ENCODE measurements around the gene CNTNAP4.

Gene CNTNAP4

GRCh38 chr16:76276745-76277438 is at the start of gene CNTNAP4:
CNTNAP4 (plus strand) TSS chr16:76277401; CDS start chr16:76277663, 262 bp downstream.
- DNase-seq (ENCODE audit: extremely low spot score, insufficient read length, low read depth) (no peak), FAIRE-seq (no peak)

GRCh38 chr16:76228546-76229146 is 48.6 kb upstream of the CNTNAP4 start:
- DNase-seq (ENCODE audit: extremely low spot score, insufficient read length, low read depth) (no peak), FAIRE-seq (no peak)

- DNase-seq (ENCODE audit: extremely low spot score, insufficient read length, low read depth), result no peak
- no peak for FAIRE-seq
These were observed 44.5 kb upstream of the CNTNAP4 start for GRCh38 chr16:76232704-76233103.

- no peak for FAIRE-seq
- no peak for DNase-seq (ENCODE audit: extremely low spot score, insufficient read length, low read depth)
These were observed 42.2 kb upstream of the CNTNAP4 start for GRCh38 chr16:76235025-76235424.

- no peak for DNase-seq (ENCODE audit: extremely low spot score, insufficient read length, low read depth)
- no peak for FAIRE-seq
These were observed 41.8 kb upstream of the CNTNAP4 start for GRCh38 chr16:76235426-76235825.

GRCh38 chr16:76237471-76237870 is 39.7 kb upstream of the CNTNAP4 start:
- FAIRE-seq, result no peak
- no peak for DNase-seq (ENCODE audit: extremely low spot score, insufficient read length, low read depth)

- DNase-seq (ENCODE audit: extremely low spot score, insufficient read length, low read depth) (no peak), FAIRE-seq (no peak)
These were observed 35.4 kb upstream of the CNTNAP4 start for GRCh38 chr16:76241755-76242154.

- no peak for FAIRE-seq
- no peak for DNase-seq (ENCODE audit: extremely low spot score, insufficient read length, low read depth)
These were observed 33.6 kb upstream of the CNTNAP4 start for GRCh38 chr16:76243620-76244019.

- no peak for DNase-seq (ENCODE audit: extremely low spot score, insufficient read length, low read depth)
- FAIRE-seq, result no peak
These were observed 30.6 kb upstream of the CNTNAP4 start for GRCh38 chr16:76246587-76246986.

GRCh38 chr16:76265434-76266045 is 11.7 kb upstream of the CNTNAP4 start:
- FAIRE-seq, result no peak
- DNase-seq (ENCODE audit: extremely low spot score, insufficient read length, low read depth), result no peak

GRCh38 chr16:76268824-76269223 is 8.4 kb upstream of the CNTNAP4 start:
- no peak for DNase-seq (ENCODE audit: extremely low spot score, insufficient read length, low read depth)
- no peak for FAIRE-seq

GRCh38 chr16:76277460-76278030 is 344 bp downstream of the CNTNAP4 start:
- DNase-seq (ENCODE audit: extremely low spot score, insufficient read length, low read depth) (no peak), FAIRE-seq (no peak)

- no peak for DNase-seq (ENCODE audit: extremely low spot score, insufficient read length, low read depth)
- no peak for FAIRE-seq
These were observed 885 bp downstream of the CNTNAP4 start for GRCh38 chr16:76278086-76278485.

- FAIRE-seq (no peak), DNase-seq (ENCODE audit: extremely low spot score, insufficient read length, low read depth) (no peak)
These were observed 1.8 kb downstream of the CNTNAP4 start for GRCh38 chr16:76278980-76279379.

GRCh38 chr16:76280421-76281215 is 3.4 kb downstream of the CNTNAP4 start:
- FAIRE-seq (no peak), DNase-seq (ENCODE audit: extremely low spot score, insufficient read length, low read depth) (no peak)

- DNase-seq (ENCODE audit: extremely low spot score, insufficient read length, low read depth) (no peak), FAIRE-seq (no peak)
These were observed 10.3 kb downstream of the CNTNAP4 start for GRCh38 chr16:76287466-76287865.

- DNase-seq (ENCODE audit: extremely low spot score, insufficient read length, low read depth) (no peak), FAIRE-seq (no peak)
These were observed 15.0 kb downstream of the CNTNAP4 start for GRCh38 chr16:76292218-76292617.

- DNase-seq (ENCODE audit: extremely low spot score, insufficient read length, low read depth) (no peak), FAIRE-seq (no peak)
These were observed 16.8 kb downstream of the CNTNAP4 start for GRCh38 chr16:76293980-76294379.

GRCh38 chr16:76294396-76295214 is 17.4 kb downstream of the CNTNAP4 start:
- no peak for DNase-seq (ENCODE audit: extremely low spot score, insufficient read length, low read depth)
- no peak for FAIRE-seq

- DNase-seq (ENCODE audit: extremely low spot score, insufficient read length, low read depth) (no peak), FAIRE-seq (no peak)
These were observed 20.7 kb downstream of the CNTNAP4 start for GRCh38 chr16:76297941-76298340.

All from GM18507 (cell line).